Mesangial cell (primary cell): ENCODE measurements around the gene MAP4. TPM values are rescaled to one million over a fixed set of nuclear protein-coding genes. Genes with fewer than 3 reads are reported as not detected.

ENCODE experiments used
- total RNA-seq: library from RNA; depleted of rRNA; stranded (reverse); fragments of >200 nt; gene quantifications from 2 replicates; pipeline ENCODE4 v1.2.3, GENCODE V29; 2015

Gene MAP4, protein sequence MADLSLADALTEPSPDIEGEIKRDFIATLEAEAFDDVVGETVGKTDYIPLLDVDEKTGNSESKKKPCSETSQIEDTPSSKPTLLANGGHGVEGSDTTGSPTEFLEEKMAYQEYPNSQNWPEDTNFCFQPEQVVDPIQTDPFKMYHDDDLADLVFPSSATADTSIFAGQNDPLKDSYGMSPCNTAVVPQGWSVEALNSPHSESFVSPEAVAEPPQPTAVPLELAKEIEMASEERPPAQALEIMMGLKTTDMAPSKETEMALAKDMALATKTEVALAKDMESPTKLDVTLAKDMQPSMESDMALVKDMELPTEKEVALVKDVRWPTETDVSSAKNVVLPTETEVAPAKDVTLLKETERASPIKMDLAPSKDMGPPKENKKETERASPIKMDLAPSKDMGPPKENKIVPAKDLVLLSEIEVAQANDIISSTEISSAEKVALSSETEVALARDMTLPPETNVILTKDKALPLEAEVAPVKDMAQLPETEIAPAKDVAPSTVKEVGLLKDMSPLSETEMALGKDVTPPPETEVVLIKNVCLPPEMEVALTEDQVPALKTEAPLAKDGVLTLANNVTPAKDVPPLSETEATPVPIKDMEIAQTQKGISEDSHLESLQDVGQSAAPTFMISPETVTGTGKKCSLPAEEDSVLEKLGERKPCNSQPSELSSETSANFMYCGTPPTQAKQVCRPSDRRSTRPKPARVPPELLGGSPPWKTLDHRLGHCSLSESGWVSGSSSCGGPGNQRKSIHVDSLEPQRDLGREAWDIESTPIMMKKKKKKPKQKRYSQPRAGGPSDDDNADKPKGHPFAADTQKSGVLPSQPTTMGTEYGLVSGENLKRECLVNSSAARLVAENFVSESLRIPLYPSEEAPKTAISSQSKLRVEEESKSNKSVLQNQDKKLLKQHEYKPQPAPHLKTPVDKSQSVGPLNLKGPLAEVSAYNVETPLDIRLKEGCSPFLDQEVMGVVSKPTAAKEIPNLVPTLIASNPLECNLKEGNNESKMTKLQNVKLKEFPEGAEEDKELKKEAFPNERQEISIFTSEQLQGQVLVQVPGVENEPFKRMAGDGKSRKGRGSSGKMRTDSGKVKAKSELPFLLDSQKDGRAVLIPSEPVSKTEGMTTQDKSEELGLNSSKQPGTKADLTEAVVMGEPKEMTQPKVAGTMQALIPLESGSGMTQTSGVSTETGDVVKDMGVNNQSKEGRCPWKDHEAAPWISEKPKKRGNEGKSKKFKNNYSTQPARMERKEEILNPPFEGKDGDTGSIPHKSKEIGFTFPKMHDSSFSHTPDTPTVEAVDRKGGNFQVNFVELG (N-terminal part only)
- 154 and 165 TPM in 2 replicates for total RNA-seq

DNA sequence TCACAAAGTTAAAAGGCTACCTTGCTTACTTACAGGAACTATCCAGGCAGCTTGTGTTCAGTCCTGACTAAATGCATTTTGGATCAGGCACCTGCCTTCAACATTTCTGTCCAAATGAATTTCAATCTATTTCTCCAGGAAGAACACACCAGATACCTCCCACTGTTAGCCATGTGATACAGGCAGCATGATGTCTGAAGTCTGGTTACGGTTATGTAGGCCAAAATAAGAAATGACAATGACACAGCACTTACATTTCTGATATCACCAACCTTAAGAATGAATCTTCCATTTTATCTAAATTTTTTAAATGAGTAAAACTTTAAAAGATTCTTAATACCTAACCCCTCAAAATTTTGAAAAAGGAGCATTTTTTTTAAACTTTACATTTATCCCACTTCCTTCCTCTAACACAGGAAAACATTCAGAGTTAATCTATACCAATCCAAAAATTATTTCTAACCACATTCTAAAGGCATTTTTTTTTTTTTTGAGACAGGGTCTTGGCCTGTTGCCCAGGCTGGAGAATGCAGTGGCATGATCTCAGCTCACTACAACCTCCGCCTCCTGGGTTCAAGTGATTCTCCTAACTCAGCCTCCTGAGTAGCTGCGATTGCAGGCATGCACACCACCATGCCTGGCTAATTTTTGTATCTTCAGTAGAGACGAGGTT lies at the start of gene MAP4:
MAP4 (minus strand) TSS at position 116 of the 673 bp plus-strand sequence. CDS start 17,556 bp downstream, outside the sequence.

DNA sequence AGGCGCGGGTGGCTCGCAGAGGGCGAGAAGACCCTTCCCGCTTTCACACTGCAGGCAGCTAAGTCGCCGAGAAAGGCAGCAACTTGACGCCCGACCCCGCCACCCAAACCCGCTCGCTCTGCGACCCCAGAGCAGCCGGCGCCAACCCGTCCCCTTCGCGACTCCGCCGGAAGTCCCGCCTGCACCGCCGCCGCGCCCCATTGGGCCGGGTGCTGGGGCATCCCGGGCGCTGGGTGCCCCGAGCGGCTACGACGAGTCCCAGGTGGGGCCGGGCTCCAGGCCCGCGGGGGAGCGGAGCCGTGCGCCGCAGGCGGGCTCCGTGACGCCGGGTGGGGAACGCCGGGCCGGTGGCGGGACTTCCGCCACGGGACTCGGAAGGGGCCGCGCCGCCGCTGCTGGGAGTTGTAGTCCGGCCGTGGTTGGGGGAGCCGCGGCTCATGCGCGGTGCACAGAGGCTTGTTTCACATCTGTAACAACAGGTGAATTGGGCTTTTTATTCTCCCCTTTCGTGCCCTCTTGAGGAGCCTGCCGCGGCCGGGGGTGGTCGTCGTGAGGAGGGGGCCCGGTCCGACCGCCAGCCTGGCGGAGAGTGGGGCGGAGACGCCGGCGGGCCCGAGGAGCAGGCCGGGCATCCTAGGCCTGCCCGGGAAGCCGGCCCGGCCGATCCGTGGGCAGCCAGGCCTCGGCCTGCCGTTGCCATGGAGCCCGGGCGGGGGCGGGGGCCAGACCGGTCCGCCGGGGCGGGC lies 213.3 kb downstream of the MAP4 start, which contains the start of gene DHX30:
DHX30 (plus strand) TSS at position 405 of the 746 bp plus-strand sequence. CDS start 7,546 bp downstream, outside the sequence.

Other genes starting within 250 kb of the MAP4 start
- 39.3 and 46.3 TPM in 2 replicates for gene SMARCC1, start 234.5 kb downstream of the MAP4 start, total RNA-seq
- gene DHX30, start 213.3 kb downstream of the MAP4 start, total RNA-seq, result 67.7 and 85.9 TPM in 2 replicates
- gene CDC25A, start 172.0 kb upstream of the MAP4 start, total RNA-seq, result 7.9 and 24.8 TPM in 2 replicates
- not detected in 2 replicates for gene CAMP, start 207.1 kb upstream of the MAP4 start, total RNA-seq
- 2.6 and 3.3 TPM in 2 replicates for gene ZNF589, start 224.7 kb upstream of the MAP4 start, total RNA-seq